Endothelial cell of umbilical vein (primary cell): ENCODE results near the gene ZNF516. TPM values are rescaled to one million over a fixed set of nuclear protein-coding genes. Genes with fewer than 3 reads are reported as not detected.

Experiments used
- BruUV-seq: library from RNA; stranded (reverse); fragments of 400-500 nt; replicated peaks from 2 replicates; lab custom pipeline; 2021; lab: Mats Ljungman, UMichigan
- CTCF ChIA-PET: fragments of 300-600, 350-600 bp; sonication (Branson Sonifier 250); formaldehyde crosslinking; loops from one replicate; lab custom pipeline; 2021; ENCODE audit warnings: antibody characterized with exemption, inconsistent platforms; lab: Charles Lee
- POLR2A ChIA-PET: fragments of 300-600, 350-600 bp; sonication (Branson Sonifier 250); formaldehyde crosslinking; loops from one replicate; lab custom pipeline; 2021; ENCODE audit warnings: antibody characterized with exemption, inconsistent platforms; lab: Charles Lee
- DNase-seq: peaks from one replicate; pipeline ENCODE4 v3.0.0-alpha.2; 2011; ENCODE audit warnings: low read depth, low spot score
- FAIRE-seq: peaks from 2 replicates; lab custom pipeline; 2011; peaks lifted over from hg19 to GRCh38; lab: Jason Lieb, UNC
- H2AFZ ChIP-seq: 2 replicates; pipeline ENCODE4 v1.6.0; 2012; ENCODE audit warnings: low read depth, low read length, control low read depth, inconsistent platforms
- H3K27ac ChIP-seq: 2 replicates; pipeline ENCODE4 v1.5.1; 2011; ENCODE audit warnings: low read depth, mild to moderate bottlenecking, control low read depth, low read length, moderate library complexity; ENCODE audit not compliant: insufficient read depth
- H3K27me3 ChIP-seq, 2 experiments: 2 replicates each; pipeline versions ENCODE4 v1.6.0 to v1.6.1; 2011; ENCODE audit warnings: low read length in 2 of 2, mixed read lengths in 1 of 2; ENCODE audit not compliant: control insufficient read depth in 2 of 2, insufficient read depth in 2 of 2
- H3K36me3 ChIP-seq, 2 experiments: 2 replicates in 1 of 2; 3 replicates in 1 of 2; pipeline ENCODE4 v1.5.1; 2011; ENCODE audit warnings: low read length in 2 of 2, mild to moderate bottlenecking in 1 of 2, moderate library complexity in 1 of 2; ENCODE audit not compliant: control insufficient read depth in 2 of 2, insufficient read depth in 2 of 2; ENCODE audit errors: extremely low read depth in 1 of 2
- H3K4me1 ChIP-seq: 3 replicates; pipeline ENCODE4 v1.5.1; 2011; ENCODE audit warnings: mild to moderate bottlenecking, low read length; ENCODE audit not compliant: control insufficient read depth, insufficient read depth; ENCODE audit errors: extremely low read depth
- H3K4me2 ChIP-seq: 2 replicates; pipeline ENCODE4 v1.6.1; 2011; ENCODE audit warnings: low read length, control low read depth, mixed read lengths; ENCODE audit not compliant: insufficient read depth
- H3K4me3 ChIP-seq, 3 experiments: fragments of 200-600 bp in 1 of 3; sonication (generic), shearing (Covaris generic) in 1 of 3; replicated peaks in 1 of 3; 2 replicates each; pipeline ENCODE4 v1.5.1; 2011 to 2016; ENCODE audit warnings: control low read depth in 3 of 3, low read length in 3 of 3, mild to moderate bottlenecking in 2 of 3, inconsistent platforms in 1 of 3, low read depth in 1 of 3, moderate library complexity in 1 of 3; ENCODE audit not compliant: insufficient read depth in 1 of 3
- H3K79me2 ChIP-seq: 2 replicates; pipeline ENCODE4 v1.6.0; 2012; ENCODE audit warnings: low read length, inconsistent platforms; ENCODE audit not compliant: control insufficient read depth, insufficient read depth
- H3K9ac ChIP-seq: replicated peaks from 2 replicates; pipeline ENCODE3; 2011; ENCODE audit warnings: low read length, control low read depth; ENCODE audit not compliant: insufficient read depth; ENCODE audit errors: extremely low read depth
- H3K9me1 ChIP-seq: replicated peaks from 3 replicates; pipeline ENCODE4 v1.6.0; 2011; ENCODE audit warnings: mild to moderate bottlenecking, low read length; ENCODE audit not compliant: control insufficient read depth, insufficient read depth; ENCODE audit errors: extremely low read depth
- H3K9me3 ChIP-seq: replicated peaks from 2 replicates; pipeline ENCODE4 v1.5.1; 2012; ENCODE audit warnings: low read length, inconsistent platforms; ENCODE audit not compliant: control insufficient read depth, insufficient read depth
- H4K20me1 ChIP-seq: replicated peaks from 2 replicates; pipeline ENCODE3; 2011; ENCODE audit warnings: mild to moderate bottlenecking, low read length; ENCODE audit not compliant: control insufficient read depth, insufficient read depth; ENCODE audit errors: extremely low read depth
- CTCF ChIP-seq, 2 donors: IDR thresholded peaks; 1 replicate in 1 of 2; 2 replicates in 1 of 2; pipeline ENCODE4 v1.5.1; 2011; ENCODE audit warnings: low read length in 2 of 2, mild to moderate bottlenecking in 2 of 2, moderate library complexity in 2 of 2, control low read depth in 1 of 2, inconsistent platforms in 1 of 2, low read depth in 1 of 2; ENCODE audit not compliant: insufficient read depth in 1 of 2; ENCODE audit errors: extremely low read depth in 1 of 2
- EZH2 ChIP-seq: IDR thresholded peaks from 2 replicates; pipeline ENCODE4 v1.6.1; 2012; ENCODE audit warnings: borderline replicate concordance, low read depth, mild to moderate bottlenecking, moderate library complexity, low read length, inconsistent platforms; ENCODE audit not compliant: severe bottlenecking
- FOS ChIP-seq: IDR thresholded peaks from 2 replicates; pipeline ENCODE4 v1.6.1; 2011; ENCODE audit warnings: mild to moderate bottlenecking, low read length, moderate library complexity, borderline replicate concordance; ENCODE audit not compliant: insufficient read depth
- GATA2 ChIP-seq: IDR thresholded peaks from 2 replicates; pipeline ENCODE4 v1.7.0; 2011; ENCODE audit warnings: low read depth, mild to moderate bottlenecking, moderate library complexity, mixed read lengths, low read length; ENCODE audit not compliant: insufficient read length, insufficient read depth
- JUN ChIP-seq: IDR thresholded peaks from 2 replicates; pipeline ENCODE4 v1.6.1; 2011; ENCODE audit warnings: borderline replicate concordance, low read depth; ENCODE audit not compliant: insufficient read length, insufficient read depth
- MAX ChIP-seq: IDR thresholded peaks from 2 replicates; pipeline ENCODE4 v1.6.1; 2011; ENCODE audit not compliant: insufficient read depth, insufficient read length
- MYC ChIP-seq: IDR thresholded peaks from one replicate; pipeline ENCODE4 v1.6.1; 2011; ENCODE audit warnings: mild to moderate bottlenecking, low read depth, low read length
- POLR2A ChIP-seq: IDR thresholded peaks from 2 replicates; pipeline ENCODE4 v1.6.1; 2012; ENCODE audit warnings: low read depth, mild to moderate bottlenecking, control low read depth, low read length
- POLR2AphosphoS5 ChIP-seq: IDR thresholded peaks from 2 replicates; pipeline ENCODE4 v1.6.1; 2012; ENCODE audit warnings: low read depth, mild to moderate bottlenecking, control low read depth, low read length, moderate library complexity; ENCODE audit not compliant: insufficient read depth
- dilution Hi-C: fragments of 300-500 bp; cut with MboI; formaldehyde crosslinking; loops from one replicate; pipeline ENCODE4 v1.15.0; 2019; ENCODE audit warnings: low sequenced_read_pairs; ENCODE audit not compliant: extremely low pct_ligation_motif_present
- intact Hi-C: fragments of 100-400 bp; cut with micrococcal nuclease; formaldehyde crosslinking; loops from one replicate; pipeline ENCODE4 v1.10.0; 2022
- polyA plus RNA-seq, 4 experiments: library from polyadenylated mRNA; depleted of rRNA in 3 of 4; stranded (reverse) in 3 of 4; unstranded in 1 of 4; fragments of >200 nt; gene quantifications; 2 replicates each; pipeline versions ENCODE4 v1.2.1 to v1.2.3, GENCODE V29; 2011 to 2012; ENCODE audit warnings: missing spikeins in 1 of 4
- total RNA-seq: library from RNA; stranded (reverse); gene quantifications from 2 replicates; pipeline ENCODE4 v1.2.3, GENCODE V29; 2021

The ZNF516 gene
- total and polyA plus RNA-seq, 2 donors (not counting 3 experiments of a cell fraction or from before 2014, with no cell fraction given) = 3.6 to 19.1 TPM

GRCh38 chr18:76367168-76368125 is 127.6 kb downstream of the ZNF516 start:
- no peak overlapping the region for H3K4me3 ChIP-seq
- FAIRE-seq = no peak
- no peaks in the 10 kb centered on the region for H3K36me3 ChIP-seq
- no peak overlapping the region for H3K4me2 ChIP-seq
- H3K27me3 ChIP-seq = no peaks in the 10 kb centered on the region
- no peak for DNase-seq
- H3K27ac ChIP-seq = no peak overlapping the region
- no peaks in the 10 kb centered on the region for H4K20me1 ChIP-seq
- ChIA-PET CTCF (no interaction called here), POLR2A (no interaction called here)
- no peak for TF ChIP-seq GATA2
- TF ChIP-seq CTCF (IDR thresholded peaks at IDR 0.05; ENCODE audit: extremely low read depth in 1 of 2, insufficient read depth in 1 of 2, low read depth in 1 of 2, low read length in 2 of 2) = no peak
- no peak for TF ChIP-seq EZH2
- TF ChIP-seq FOS = no peak
- no peak for TF ChIP-seq MYC
- no peak for TF ChIP-seq POLR2AphosphoS5
- no peak for TF ChIP-seq MAX
- no peak for TF ChIP-seq POLR2A
- TF ChIP-seq JUN = no peak
- no peak overlapping the region for H3K9ac ChIP-seq
- H2AFZ ChIP-seq = no peak overlapping the region
- no peaks in the 10 kb centered on the region for H3K9me3 ChIP-seq
- no peaks in the 10 kb centered on the region for H3K9me1 ChIP-seq
- intact Hi-C loops = no loop called here
- no TSS peak for BruUV-seq
- dilution Hi-C loops = no loop called here
- no peaks in the 10 kb centered on the region for H3K79me2 ChIP-seq
- H3K4me1 ChIP-seq = no peaks in the 10 kb centered on the region
